Activated naive CD8-positive, alpha-beta T cell treated with anti-CD3 and anti-CD28 coated beads, Interleukin-2, amount 50 U/mL, for 24 hours (primary cell): ENCODE data around the gene NR2C2.
A peak's percentile ranks its signal among the peaks of the same experiment; 100 is the strongest.

Experiments used
- ATAC-seq: fragments of 150-1000 bp; cut with Tn5 transposase; one replicate; pipeline ENCODE4 v1.10.0; 2021
- DNase-seq: peaks from one replicate; pipeline ENCODE4 v3.0.0; 2021
- H3K27ac Mint-ChIP-seq: one replicate; pipeline ENCODE4 v1.8.0; 2021; ENCODE audit warnings: mild to moderate bottlenecking, mixed read lengths
- H3K27me3 Mint-ChIP-seq: one replicate; pipeline ENCODE4 v1.8.0; 2021; ENCODE audit warnings: mixed read lengths
- H3K36me3 Mint-ChIP-seq: one replicate; pipeline ENCODE4 v1.8.0; 2021; ENCODE audit warnings: low read depth, mixed read lengths
- H3K4me1 Mint-ChIP-seq: one replicate; pipeline ENCODE4 v1.8.0; 2021; ENCODE audit warnings: mixed read lengths
- H3K4me3 Mint-ChIP-seq: one replicate; pipeline ENCODE4 v1.8.0; 2021; ENCODE audit warnings: mild to moderate bottlenecking, moderate library complexity, mixed read lengths
- H3K9me3 Mint-ChIP-seq: one replicate; pipeline ENCODE4 v1.8.0; 2021; ENCODE audit warnings: mixed read lengths

The NR2C2 gene

GRCh38 chr3:15044326-15044725 lies 96.9 kb downstream of the NR2C2 start:
- DNase-seq = no peak
- ATAC-seq = no peak
- Mint-ChIP-seq H3K9me3 (no peaks in the 10 kb centered on the region), H3K27ac (no peak overlapping the region), H3K4me3 (no peak overlapping the region), H3K36me3 (peaks cover 64% of the 10 kb centered on the region), H3K4me1 (peaks cover 22% of the 10 kb centered on the region), H3K27me3 (no peaks in the 10 kb centered on the region)

GRCh38 chr3:15045667-15046066 lies 98.3 kb downstream of the NR2C2 start:
- no peak overlapping the region for H3K4me3 Mint-ChIP-seq
- peaks cover 68% of the 10 kb centered on the region for H3K36me3 Mint-ChIP-seq
- H3K27me3 Mint-ChIP-seq = no peaks in the 10 kb centered on the region
- DNase-seq = no peak
- H3K27ac Mint-ChIP-seq = peak overlapping the region; percentile 16
- no peaks in the 10 kb centered on the region for H3K9me3 Mint-ChIP-seq
- peaks cover 32% of the 10 kb centered on the region for H3K4me1 Mint-ChIP-seq
- no peak for ATAC-seq

DNA sequence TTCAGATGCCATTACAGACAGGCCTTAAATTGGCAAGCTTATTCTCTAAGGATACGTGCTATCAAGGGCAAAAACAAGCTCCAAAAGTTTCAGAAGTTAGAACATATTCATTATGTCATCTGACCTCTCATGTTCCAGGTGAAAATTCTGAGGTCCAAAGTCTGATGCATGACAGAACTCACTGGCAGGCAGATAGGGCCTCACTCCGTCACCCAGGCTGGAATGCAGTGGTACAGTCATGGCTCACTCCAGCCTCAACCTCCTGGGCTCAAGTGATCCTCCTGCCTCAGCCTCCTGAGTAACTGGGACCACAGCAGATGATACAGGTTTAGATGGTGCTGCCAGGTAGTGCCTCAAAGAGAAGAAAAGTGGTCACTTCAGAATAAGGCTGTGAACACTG lies 102.2 kb downstream of the NR2C2 start:
- Mint-ChIP-seq H3K4me3 (no peak overlapping the region), H3K36me3 (peaks cover 63% of the 10 kb centered on the region), H3K27ac (no peak overlapping the region), H3K4me1 (peaks cover 41% of the 10 kb centered on the region), H3K27me3 (no peaks in the 10 kb centered on the region), H3K9me3 (no peaks in the 10 kb centered on the region)
- ATAC-seq (no peak), DNase-seq (no peak)

- Mint-ChIP-seq H3K4me1 (peaks cover 44% of the 10 kb centered on the region), H3K9me3 (peaks cover 4% of the 10 kb centered on the region), H3K27me3 (no peaks in the 10 kb centered on the region), H3K27ac (no peak overlapping the region), H3K36me3 (peaks cover 66% of the 10 kb centered on the region), H3K4me3 (no peak overlapping the region)
- DNase-seq = no peak
- no peak for ATAC-seq
Measured at GRCh38 chr3:15050405-15051092, 103.2 kb downstream of the NR2C2 start.

- peak; percentile 68 for ATAC-seq
- Mint-ChIP-seq H3K36me3 (peaks cover 66% of the 10 kb centered on the region), H3K4me1 (peaks cover 50% of the 10 kb centered on the region), H3K4me3 (no peak overlapping the region), H3K9me3 (peaks cover 4% of the 10 kb centered on the region), H3K27ac (peak overlapping the region; percentile 73), H3K27me3 (no peaks in the 10 kb centered on the region)
- peak; percentile 49 for DNase-seq
Measured at GRCh38 chr3:15051531-15051930, 104.1 kb downstream of the NR2C2 start.

DNA sequence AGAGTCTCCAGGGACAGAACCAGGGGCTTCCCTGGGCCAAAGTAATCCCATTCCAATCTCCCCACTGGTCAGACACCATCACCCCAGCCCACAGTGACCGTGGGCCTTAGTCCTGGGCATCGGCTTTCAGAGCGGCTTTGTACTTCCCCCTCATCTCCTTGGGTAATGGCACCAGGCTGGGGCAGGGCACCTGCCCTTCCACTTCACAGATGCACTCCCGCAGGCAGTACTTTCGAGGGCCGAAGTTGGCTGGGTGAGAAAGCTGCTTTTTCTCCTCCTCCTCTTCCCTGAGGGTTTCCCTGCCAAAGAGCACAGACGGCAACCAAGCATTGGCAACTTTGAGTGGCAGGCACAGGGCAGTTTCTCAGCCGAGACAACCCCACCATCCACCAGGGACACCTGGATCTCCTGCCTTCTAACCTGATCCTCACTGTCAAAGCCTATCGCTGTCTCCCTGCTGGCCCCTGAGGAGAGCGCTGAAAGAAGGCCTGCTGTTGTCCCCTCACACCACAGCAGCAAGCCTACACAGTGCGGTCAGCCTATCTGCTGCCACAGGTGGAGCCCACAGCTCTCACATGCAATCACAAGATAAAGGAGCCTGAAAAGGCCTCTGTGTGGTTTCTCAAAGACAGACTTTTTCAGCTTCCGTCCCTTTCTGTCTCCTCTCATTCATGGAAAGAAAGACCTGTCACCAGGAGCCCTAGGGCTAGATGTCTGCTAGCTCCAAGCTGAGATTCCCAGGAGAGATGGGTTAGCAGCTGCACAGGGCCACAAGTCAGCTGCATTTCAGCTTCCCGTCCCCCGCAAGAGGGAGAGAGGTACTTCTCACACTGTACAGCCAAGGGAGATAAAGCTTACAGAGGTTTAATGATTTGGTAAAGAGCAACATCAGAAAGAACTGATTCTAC lies 105.2 kb downstream of the NR2C2 start:
- Mint-ChIP-seq H3K36me3 (peaks cover 66% of the 10 kb centered on the region), H3K4me1 (peaks cover 57% of the 10 kb centered on the region), H3K27ac (peak overlapping the region; percentile 73), H3K4me3 (no peak overlapping the region), H3K9me3 (peaks cover 4% of the 10 kb centered on the region), H3K27me3 (no peaks in the 10 kb centered on the region)
- ATAC-seq (no peak), DNase-seq (no peak)

DNA sequence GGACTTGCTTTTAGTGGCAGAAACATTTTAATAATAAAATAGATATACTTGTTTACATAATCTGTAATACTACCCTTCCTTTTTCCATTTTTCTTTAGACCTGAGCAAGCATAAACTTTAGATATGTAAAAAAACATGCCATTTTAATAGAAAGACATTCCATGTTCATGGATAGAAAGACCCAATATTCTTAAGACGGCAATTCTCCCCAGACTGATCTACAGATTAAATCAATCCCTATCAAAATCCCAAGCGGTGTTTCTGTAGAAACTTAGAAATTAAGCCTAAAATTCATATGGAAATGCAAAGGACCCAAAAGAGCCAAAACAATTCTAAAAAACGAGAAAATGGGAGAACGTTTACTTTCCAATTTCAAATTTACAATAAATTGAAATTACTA lies 106.2 kb downstream of the NR2C2 start:
- ATAC-seq = no peak

GRCh38 chr3:15055019-15055557 lies 107.7 kb downstream of the NR2C2 start:
- peaks cover 70% of the 10 kb centered on the region for H3K36me3 Mint-ChIP-seq
- ATAC-seq = peak; percentile 92
- peak overlapping the region; percentile 57 for H3K4me3 Mint-ChIP-seq
- H3K27ac Mint-ChIP-seq = peak overlapping the region; percentile 93
- H3K27me3 Mint-ChIP-seq = no peaks in the 10 kb centered on the region
- peaks cover 4% of the 10 kb centered on the region for H3K9me3 Mint-ChIP-seq
- peaks cover 55% of the 10 kb centered on the region for H3K4me1 Mint-ChIP-seq
- DNase-seq = peak; percentile 70

More for the DNA sequence above, 106.2 kb downstream of the NR2C2 start:
- Mint-ChIP-seq H3K4me1 (peaks cover 59% of the 10 kb centered on the region), H3K27ac (no peak overlapping the region), H3K36me3 (peaks cover 69% of the 10 kb centered on the region), H3K27me3 (no peaks in the 10 kb centered on the region), H3K4me3 (no peak overlapping the region), H3K9me3 (peaks cover 4% of the 10 kb centered on the region)
- DNase-seq = no peak

GRCh38 chr3:15056676-15057404 lies 109.5 kb downstream of the NR2C2 start:
- Mint-ChIP-seq H3K9me3 (peaks cover 4% of the 10 kb centered on the region), H3K4me1 (peaks cover 41% of the 10 kb centered on the region), H3K27me3 (no peaks in the 10 kb centered on the region), H3K27ac (no peak overlapping the region), H3K4me3 (no peak overlapping the region), H3K36me3 (peaks cover 63% of the 10 kb centered on the region)
- ATAC-seq = no peak
- DNase-seq = no peak

DNA sequence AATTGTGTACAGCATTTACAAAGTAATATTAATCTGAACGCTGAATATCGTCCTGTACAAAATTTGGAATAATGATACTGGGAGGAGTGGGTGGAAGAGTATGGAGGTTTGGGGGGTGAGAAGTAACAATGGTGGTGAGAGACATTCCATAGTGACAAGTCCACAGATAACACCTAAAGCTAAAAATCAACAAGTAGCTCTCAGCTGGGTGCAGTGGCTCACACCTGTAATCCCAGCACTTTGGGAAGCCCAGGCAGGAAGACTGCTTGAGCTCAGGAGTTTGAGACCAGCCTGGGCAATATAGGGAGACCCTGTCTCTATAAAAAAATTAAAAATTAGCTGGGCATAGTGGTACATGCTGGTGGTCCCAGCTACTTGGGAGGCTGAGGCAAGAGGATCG lies 112.6 kb downstream of the NR2C2 start:
- DNase-seq (no peak), ATAC-seq (no peak)
- Mint-ChIP-seq H3K27me3 (no peaks in the 10 kb centered on the region), H3K36me3 (peaks cover 49% of the 10 kb centered on the region), H3K27ac (no peak overlapping the region), H3K4me3 (no peak overlapping the region), H3K4me1 (peaks cover 40% of the 10 kb centered on the region), H3K9me3 (peaks cover 4% of the 10 kb centered on the region)

DNA sequence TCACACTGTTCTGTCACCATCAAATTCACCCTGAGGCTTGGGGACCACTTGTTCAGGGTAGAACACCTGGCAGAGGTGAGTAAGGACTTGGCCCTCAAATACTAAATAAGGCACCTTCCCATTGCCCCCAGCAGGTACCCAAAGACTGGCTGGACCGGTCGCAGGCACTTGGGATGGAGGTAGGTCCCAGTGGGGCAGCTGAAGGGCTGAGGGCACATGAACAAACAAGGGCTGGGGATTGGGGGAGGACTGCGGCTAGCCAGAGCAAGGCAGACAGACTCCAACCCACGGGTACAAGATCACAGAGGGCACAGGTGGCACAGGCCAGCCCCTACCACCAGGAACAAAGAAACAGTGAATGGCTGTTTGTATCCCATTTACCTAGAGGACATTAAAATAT lies 115.9 kb downstream of the NR2C2 start:
- H3K36me3 Mint-ChIP-seq = peaks cover 25% of the 10 kb centered on the region
- ATAC-seq = no peak
- no peaks in the 10 kb centered on the region for H3K27me3 Mint-ChIP-seq
- H3K4me3 Mint-ChIP-seq = peak overlapping the region; percentile 94
- H3K27ac Mint-ChIP-seq = peak overlapping the region; percentile 78
- peaks cover 24% of the 10 kb centered on the region for H3K4me1 Mint-ChIP-seq
- no peak for DNase-seq
- no peaks in the 10 kb centered on the region for H3K9me3 Mint-ChIP-seq

- Mint-ChIP-seq H3K27ac (peak overlapping the region; percentile 78), H3K4me1 (peaks cover 22% of the 10 kb centered on the region), H3K36me3 (peaks cover 20% of the 10 kb centered on the region), H3K9me3 (no peaks in the 10 kb centered on the region), H3K27me3 (no peaks in the 10 kb centered on the region), H3K4me3 (peak overlapping the region; percentile 94)
- no peak for DNase-seq
- ATAC-seq = no peak
Measured at GRCh38 chr3:15063656-15064286, 116.4 kb downstream of the NR2C2 start.

DNA sequence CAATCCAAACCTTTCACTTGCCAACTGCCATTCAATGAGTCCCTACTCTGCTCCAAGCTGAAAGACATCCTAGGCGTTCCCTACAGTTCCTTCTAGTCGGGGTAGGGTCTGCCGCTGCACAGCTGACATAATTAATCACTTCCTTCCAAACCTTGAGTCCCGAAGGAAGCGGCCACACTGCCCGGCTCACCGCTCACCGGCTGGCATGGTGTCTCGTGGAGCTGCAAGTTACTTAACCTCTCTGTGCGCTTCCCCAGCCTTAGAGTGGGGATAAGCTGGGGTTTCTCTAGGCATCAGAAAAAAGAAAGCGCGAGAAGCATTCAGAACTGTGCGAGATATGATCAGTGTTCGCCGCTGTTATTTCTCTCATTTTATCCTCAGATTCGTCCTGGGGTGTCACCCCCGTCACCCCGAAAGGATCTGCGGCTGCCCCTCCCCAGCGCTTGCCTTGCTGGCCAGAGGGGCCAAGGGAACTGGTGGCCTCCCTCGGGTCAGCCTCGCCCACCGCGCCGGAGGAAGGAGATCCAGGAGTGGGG lies 117.0 kb downstream of the NR2C2 start:
- peaks cover 22% of the 10 kb centered on the region for H3K4me1 Mint-ChIP-seq
- peak overlapping the region; percentile 94 for H3K4me3 Mint-ChIP-seq
- no peaks in the 10 kb centered on the region for H3K27me3 Mint-ChIP-seq
- DNase-seq (peak; percentile 23), ATAC-seq (no peak)
- H3K36me3 Mint-ChIP-seq = peaks cover 16% of the 10 kb centered on the region
- H3K27ac Mint-ChIP-seq = peak overlapping the region; percentile 78
- no peaks in the 10 kb centered on the region for H3K9me3 Mint-ChIP-seq
